ENCODE data around the gene CTBP2. TPM values are rescaled to one million over a fixed set of nuclear protein-coding genes. Genes with fewer than 3 reads are reported as not detected.

The CTBP2 gene
- total RNA-seq, 4 donors from 2014 or later = 92.4 to 136 (median 125) TPM

GRCh38 chr10:125086691-125087090 is 73.7 kb downstream of the CTBP2 start:
- 29 to 34% methylated on average over 8 to 9 of the region's 9 CpGs for WGBS, 2 donors
- H3K9me3 ChIP-seq = no peaks in the 10 kb centered on the region
- intact Hi-C loops (cut with DNase I) = loop anchor here (10.0 kb wide), 1 partner anchor 68 kb away; no protein-coding TSS in a partner anchor
- peak; percentile 97 for DNase-seq
- no peak overlapping the region for H3K4me3 ChIP-seq (replicated peaks in 1 of 3)
- H3K27me3 ChIP-seq = no peaks in the 10 kb centered on the region
- peak overlapping the region; percentile 46 to 96 (median 94) for H3K27ac ChIP-seq
- TF ChIP-seq POLR2A (IDR thresholded peaks at IDR 0.05) (peak in 1 of 2 donors; percentile 19), CTCF (IDR thresholded peaks at IDR 0.05) (no peak)
- H3K4me1 ChIP-seq = peaks cover 72 to 75% of the 10 kb centered on the region in 2 donors
- H3K36me3 ChIP-seq = no peaks in the 10 kb centered on the region

GRCh38 chr10:125085258-125086054 is 74.9 kb downstream of the CTBP2 start:
- no peaks in the 10 kb centered on the region for H3K36me3 ChIP-seq
- H3K9me3 ChIP-seq = no peaks in the 10 kb centered on the region
- peak; percentile 56 to 78 for DNase-seq
- WGBS, 2 donors = 47 to 52% methylated on average over 16 to 17 of the region's 17 CpGs
- H3K4me3 ChIP-seq (replicated peaks in 1 of 3) = no peak overlapping the region
- peaks cover 68 to 81% of the 10 kb centered on the region in 2 donors for H3K4me1 ChIP-seq
- peak overlapping the region; percentile 88 to 96 (median 94) for H3K27ac ChIP-seq
- intact Hi-C loops (cut with DNase I) = loop anchor here (10.0 kb wide), 1 partner anchor 69 kb away; no protein-coding TSS in a partner anchor
- TF ChIP-seq POLR2A (IDR thresholded peaks at IDR 0.05) = peak in 1 of 2 donors; percentile 6
- TF ChIP-seq CTCF (IDR thresholded peaks at IDR 0.05) = no peak
- no peaks in the 10 kb centered on the region for H3K27me3 ChIP-seq

DNA sequence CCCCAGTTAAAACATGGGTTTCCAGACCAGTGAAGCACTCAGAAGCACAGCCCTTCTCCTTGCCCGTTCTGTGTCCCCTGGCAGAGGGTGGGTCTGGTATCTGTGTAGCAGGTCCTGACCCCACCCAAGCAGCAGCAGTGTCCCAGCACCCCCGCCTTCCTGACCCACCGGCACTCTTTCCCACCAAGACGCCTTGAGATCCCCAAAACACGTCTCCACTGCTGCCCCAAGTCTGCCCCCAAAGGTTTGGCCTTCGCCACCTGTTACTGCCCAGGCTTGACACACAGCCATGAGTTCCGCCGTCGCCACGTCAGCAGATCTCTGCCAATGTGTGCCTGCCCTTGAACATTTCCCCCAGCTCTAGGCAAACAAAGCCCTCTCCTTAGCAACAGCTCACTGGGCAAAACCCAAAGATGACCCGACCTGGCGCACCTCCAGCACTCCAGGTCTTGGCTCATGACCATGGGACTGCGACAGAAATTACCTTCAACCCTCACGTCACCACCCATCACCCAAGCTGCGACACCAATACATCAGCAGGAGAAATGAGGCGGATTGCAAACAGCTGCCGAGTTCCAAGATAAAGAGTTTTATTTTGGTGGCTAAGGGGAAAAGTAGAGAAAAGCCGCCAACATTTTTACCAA is 75.6 kb downstream of the CTBP2 start:
- Histone ChIP-seq H3K27me3 (no peaks in the 10 kb centered on the region), H3K27ac (peak overlapping the region; percentile 88 to 96 (median 94)), H3K9me3 (no peaks in the 10 kb centered on the region), H3K36me3 (no peaks in the 10 kb centered on the region), H3K4me3 (replicated peaks in 1 of 3) (no peak overlapping the region), H3K4me1 (peaks cover 67 to 82% of the 10 kb centered on the region in 2 donors)
- DNase-seq = peak; percentile 97
- 27 to 30% methylated on average over 15 to 17 of the region's 18 CpGs for WGBS, 2 donors
- TF ChIP-seq POLR2A (IDR thresholded peaks at IDR 0.05) = peak in 1 of 2 donors; percentile 47
- TF ChIP-seq CTCF (IDR thresholded peaks at IDR 0.05) = no peak
- intact Hi-C loops (cut with DNase I) = loop anchor here (10.0 kb wide), 1 partner anchor 70 kb away; no protein-coding TSS in a partner anchor

DNA sequence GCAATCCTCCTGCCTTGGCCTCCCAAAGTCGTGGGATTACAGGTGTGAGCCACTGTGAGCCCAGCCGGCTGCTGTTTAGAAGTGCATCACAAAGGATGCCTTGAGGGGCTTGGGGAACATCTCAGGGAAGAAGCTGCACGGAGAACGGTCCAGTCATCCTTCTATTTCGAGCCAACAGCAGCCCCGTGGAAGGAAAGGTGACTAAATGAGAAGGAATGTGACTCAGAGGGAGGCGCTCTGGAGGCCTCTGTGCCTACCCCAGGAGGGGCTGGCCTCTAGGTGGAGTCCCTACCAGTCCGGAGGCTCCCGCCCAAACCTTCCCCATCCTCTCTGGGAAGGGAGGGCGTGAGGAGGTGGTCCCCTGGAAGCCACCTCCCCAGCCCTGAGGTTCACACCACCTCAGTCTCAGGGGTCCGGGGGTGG is 76.2 kb downstream of the CTBP2 start:
- no peak overlapping the region for H3K4me3 ChIP-seq (replicated peaks in 1 of 3)
- peaks cover 67 to 82% of the 10 kb centered on the region in 2 donors for H3K4me1 ChIP-seq
- DNase-seq = peak; percentile 68 to 79
- no peaks in the 10 kb centered on the region for H3K9me3 ChIP-seq
- 49 to 51% methylated on average over 9 of the region's 11 CpGs for WGBS, 2 donors
- H3K27me3 ChIP-seq = no peaks in the 10 kb centered on the region
- no peaks in the 10 kb centered on the region for H3K36me3 ChIP-seq
- intact Hi-C loops (cut with DNase I) = loop anchor here (10.0 kb wide), 1 partner anchor 71 kb away; no protein-coding TSS in a partner anchor
- TF ChIP-seq POLR2A (IDR thresholded peaks at IDR 0.05) (no peak), CTCF (IDR thresholded peaks at IDR 0.05) (no peak)
- peak overlapping the region; percentile 88 to 96 (median 94) for H3K27ac ChIP-seq

Data from thyroid gland (tissue), 4 donors.